Gastrocnemius medialis (tissue), 4 donors: Measurements from ENCODE around the gene IFT122.
"Not testable (repeated sequence)": the region's sequence is repeated elsewhere in the genome, so short reads cannot be mapped to it uniquely, and the experiment has no call there.

Source experiments
- CTCF ChIP-seq, 5 experiments: fragments of 450-650 bp in 3 of 5; fragments of 200-600 bp in 2 of 5; sonication (generic) in 2 of 5; IDR thresholded peaks in 4 of 5; conservative IDR thresholded peaks in 1 of 5; 1 replicate in 4 of 5; 2 replicates in 1 of 5; pipeline ENCODE4 v1.5.1; 2016 to 2019; ENCODE audit warnings: antibody characterized with exemption in 5 of 5, mild to moderate bottlenecking in 3 of 5, moderate library complexity in 3 of 5
- POLR2A ChIP-seq, 2 donors: fragments of 450-650 bp; IDR thresholded peaks; one replicate each; pipeline ENCODE4 v1.6.1; 2017; ENCODE audit warnings: antibody characterized with exemption in 2 of 2, mild to moderate bottlenecking in 2 of 2, moderate library complexity in 2 of 2

- not testable (repeated sequence) for TF ChIP-seq CTCF (IDR thresholded peaks at IDR 0.05 in 4 of 5, conservative IDR thresholded peaks at IDR 0.05 in 1 of 5); POLR2A (IDR thresholded peaks at IDR 0.05)
These were observed 54.5 kb downstream of the IFT122 start for GRCh38 chr3:129494499-129494898.
